OCI-LY1 (cell line): ENCODE results near the gene OTUB1.

Experiments used
- H2AFZ ChIP-seq: fragments of 200-600 bp; sonication (generic), shearing (Covaris generic); 2 replicates; pipeline ENCODE4 v1.6.0; 2014; ENCODE audit warnings: antibody characterized with exemption, mild to moderate bottlenecking, low read length
- H3F3A ChIP-seq: fragments of 200-600 bp; sonication (generic), shearing (Covaris generic); 2 replicates; pipeline ENCODE4 v1.6.0; 2014; ENCODE audit warnings: mild to moderate bottlenecking, antibody characterized with exemption, low read length, moderate library complexity; ENCODE audit not compliant: insufficient read depth
- H3K27ac ChIP-seq: fragments of 200-600 bp; sonication (generic); 2 replicates; pipeline ENCODE4 v1.5.1; 2014; ENCODE audit warnings: low read length, mixed run types, mild to moderate bottlenecking, low read depth; ENCODE audit not compliant: poor library complexity, severe bottlenecking
- H3K27me3 ChIP-seq: fragments of 200-600 bp; sonication (generic); 2 replicates; pipeline ENCODE4 v1.6.0; 2014; ENCODE audit warnings: antibody characterized with exemption, mild to moderate bottlenecking, low read length, moderate library complexity; ENCODE audit not compliant: insufficient read depth
- H3K36me3 ChIP-seq: fragments of 200-600 bp; sonication (generic); 2 replicates; pipeline ENCODE4 v1.6.1; 2014; ENCODE audit warnings: mild to moderate bottlenecking, antibody characterized with exemption, low read length, moderate library complexity, mixed read lengths; ENCODE audit not compliant: insufficient read depth
- H3K4me1 ChIP-seq: fragments of 200-600 bp; sonication (generic); 2 replicates; pipeline ENCODE4 v1.5.1; 2014; ENCODE audit warnings: mild to moderate bottlenecking, low read length, moderate library complexity; ENCODE audit not compliant: insufficient read depth, severe bottlenecking
- H3K4me2 ChIP-seq: fragments of 200-600 bp; sonication (generic), shearing (Covaris generic); 2 replicates; pipeline ENCODE4 v1.6.1; 2014; ENCODE audit warnings: low read length
- H3K4me3 ChIP-seq: fragments of 200-600 bp; sonication (generic); 2 replicates; pipeline ENCODE4 v1.5.1; 2014; ENCODE audit warnings: low read length, low read depth, mild to moderate bottlenecking, mixed read lengths; ENCODE audit not compliant: poor library complexity, severe bottlenecking
- H3K79me2 ChIP-seq: fragments of 200-600 bp; shearing (Covaris generic); 2 replicates; pipeline ENCODE4 v1.6.1; 2016; ENCODE audit warnings: mixed run types, low read length, mixed read lengths; ENCODE audit not compliant: insufficient read depth
- H3K9ac ChIP-seq: fragments of 200-600 bp; sonication (generic), shearing (Covaris generic); 2 replicates; pipeline ENCODE4 v1.6.1; 2014; ENCODE audit warnings: mild to moderate bottlenecking, low read length, mixed read lengths
- H3K9me2 ChIP-seq: fragments of 200-600 bp; sonication (generic), shearing (Covaris generic); 2 replicates; pipeline ENCODE4 v1.6.1; 2014; ENCODE audit warnings: low read depth, mild to moderate bottlenecking, low read length, mixed read lengths
- H3K9me3 ChIP-seq: fragments of 200-600 bp; shearing (Covaris generic); 2 replicates; pipeline ENCODE4 v1.6.1; 2014; ENCODE audit warnings: low read length, mixed read lengths
- H4K20me1 ChIP-seq: fragments of 200-600 bp; sonication (generic), shearing (Covaris generic); 2 replicates; pipeline ENCODE4 v1.6.0; 2016; ENCODE audit warnings: mild to moderate bottlenecking, low read length; ENCODE audit not compliant: insufficient read depth
- EZH2 ChIP-seq: fragments of 200-600 bp; sonication (generic), shearing (Covaris generic); IDR thresholded peaks from 2 replicates; pipeline ENCODE4 v1.8.0; 2017; ENCODE audit warnings: borderline replicate concordance, mixed run types, mild to moderate bottlenecking, antibody characterized with exemption, low read length, moderate library complexity, mixed read lengths
- TF ChIP-seq, protein P1 (sequence below): fragments of 200-600 bp; sonication (generic), shearing (Covaris generic); IDR thresholded peaks from 2 replicates; pipeline ENCODE4 v1.5.1; 2017; ENCODE audit warnings: mild to moderate bottlenecking, antibody characterized with exemption, low read length, moderate library complexity, mixed read lengths

Gene OTUB1

DNA sequence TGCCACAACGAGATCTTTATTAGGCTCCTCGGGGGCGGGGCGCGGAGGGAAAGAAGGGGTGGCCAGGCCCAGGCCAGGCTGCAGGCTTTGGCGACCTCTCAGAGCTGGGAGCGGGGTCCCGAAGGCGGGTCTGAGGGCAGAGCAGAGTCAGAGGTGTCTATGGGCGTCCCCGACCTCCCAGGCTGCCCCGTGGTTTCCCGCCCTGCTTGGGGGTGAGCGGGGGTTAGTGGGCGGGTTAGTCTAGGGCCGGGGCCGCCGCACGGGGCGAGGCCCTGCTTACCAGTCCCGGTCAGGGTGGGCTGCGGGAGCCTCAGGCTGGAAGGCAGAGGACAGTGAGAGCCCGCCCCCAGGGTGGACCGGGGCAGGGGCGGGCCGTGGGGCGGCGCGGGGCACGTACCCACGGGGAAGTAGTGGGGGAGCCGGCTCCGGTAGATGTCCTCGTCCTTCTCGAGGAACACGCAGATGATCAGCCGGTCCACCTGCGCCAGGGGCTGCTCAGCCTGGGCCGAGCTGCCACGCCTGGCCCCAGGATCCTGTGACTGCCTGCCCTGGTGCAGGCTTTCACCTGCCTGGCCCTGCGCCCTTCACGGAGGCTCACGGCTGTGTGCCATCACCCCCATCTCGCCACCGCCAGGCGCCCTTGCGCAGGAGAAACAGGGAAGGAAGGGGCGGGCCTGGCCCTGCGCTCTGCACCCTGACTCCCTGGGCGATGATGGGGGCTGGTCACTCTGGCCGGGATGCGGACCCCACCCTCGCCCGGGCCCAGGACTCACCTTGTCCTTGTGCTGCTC, 12.5 kb downstream of the OTUB1 start:
- Histone ChIP-seq H2AFZ (no peak overlapping the region), H3K4me2 (peak overlapping the region; percentile 21; the same call in 1 of the 2 replicates), H3K4me3 (peak overlapping the region; percentile 27), H3F3A (no peaks in the 10 kb centered on the region), H3K79me2 (no peaks in the 10 kb centered on the region), H3K36me3 (peaks cover 43% of the 10 kb centered on the region), H3K4me1 (peaks cover 21% of the 10 kb centered on the region), H3K27me3 (0 out of 2 replicates have a peak, but pooled peaks cover under 1% of the 10 kb centered on the region), H3K9me2 (no peaks in the 10 kb centered on the region), H4K20me1 (no peaks in the 10 kb centered on the region), H3K9me3 (no peaks in the 10 kb centered on the region), H3K9ac (no peak overlapping the region), H3K27ac (no peak overlapping the region)
- TF ChIP-seq EZH2 = no peak
- TF ChIP-seq, protein P1, sequence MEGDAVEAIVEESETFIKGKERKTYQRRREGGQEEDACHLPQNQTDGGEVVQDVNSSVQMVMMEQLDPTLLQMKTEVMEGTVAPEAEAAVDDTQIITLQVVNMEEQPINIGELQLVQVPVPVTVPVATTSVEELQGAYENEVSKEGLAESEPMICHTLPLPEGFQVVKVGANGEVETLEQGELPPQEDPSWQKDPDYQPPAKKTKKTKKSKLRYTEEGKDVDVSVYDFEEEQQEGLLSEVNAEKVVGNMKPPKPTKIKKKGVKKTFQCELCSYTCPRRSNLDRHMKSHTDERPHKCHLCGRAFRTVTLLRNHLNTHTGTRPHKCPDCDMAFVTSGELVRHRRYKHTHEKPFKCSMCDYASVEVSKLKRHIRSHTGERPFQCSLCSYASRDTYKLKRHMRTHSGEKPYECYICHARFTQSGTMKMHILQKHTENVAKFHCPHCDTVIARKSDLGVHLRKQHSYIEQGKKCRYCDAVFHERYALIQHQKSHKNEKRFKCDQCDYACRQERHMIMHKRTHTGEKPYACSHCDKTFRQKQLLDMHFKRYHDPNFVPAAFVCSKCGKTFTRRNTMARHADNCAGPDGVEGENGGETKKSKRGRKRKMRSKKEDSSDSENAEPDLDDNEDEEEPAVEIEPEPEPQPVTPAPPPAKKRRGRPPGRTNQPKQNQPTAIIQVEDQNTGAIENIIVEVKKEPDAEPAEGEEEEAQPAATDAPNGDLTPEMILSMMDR = peak; percentile 13; the same call in 1 of the 2 replicates

DNA sequence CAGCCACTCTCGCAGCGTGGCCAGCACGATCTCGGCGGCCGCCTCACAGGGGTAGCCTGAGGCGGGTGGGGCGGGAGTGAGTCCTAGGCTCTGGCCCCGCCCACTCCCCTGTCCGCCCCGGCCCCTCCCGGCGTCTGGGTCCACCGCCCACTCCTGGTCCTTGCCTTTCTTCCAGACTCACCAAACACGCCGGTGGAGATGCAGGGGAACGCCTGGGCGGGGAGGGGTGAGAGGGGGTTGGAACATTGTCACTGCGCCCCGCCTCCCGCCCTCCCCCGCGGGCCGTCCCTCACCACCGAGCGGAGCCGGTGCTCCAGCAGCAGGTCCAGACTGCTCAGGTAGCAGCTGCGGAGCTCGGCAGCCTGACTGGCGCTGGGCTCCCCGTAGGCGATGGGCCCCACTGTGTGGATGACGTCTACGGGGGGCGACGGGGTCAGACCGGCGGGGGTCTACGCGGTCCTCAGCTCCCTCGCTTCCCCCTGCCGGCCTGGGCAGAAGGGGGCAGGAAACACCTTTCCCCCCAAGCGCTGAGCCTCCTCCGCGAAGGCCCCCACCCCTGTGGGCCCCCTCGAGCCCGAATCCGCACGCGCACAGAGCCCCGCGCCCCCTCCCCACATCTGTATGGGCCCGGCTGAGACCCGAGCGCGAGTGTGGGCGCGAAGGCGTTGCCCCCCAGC, 13.2 kb downstream of the OTUB1 start:
- H3K27ac ChIP-seq = no peak overlapping the region
- no peak for TF ChIP-seq EZH2
- TF ChIP-seq, protein P1 = no peak
- no peaks in the 10 kb centered on the region for H3F3A ChIP-seq
- H3K36me3 ChIP-seq = peaks cover 39% of the 10 kb centered on the region
- H3K4me3 ChIP-seq = peak overlapping the region; percentile 27
- peaks cover 21% of the 10 kb centered on the region for H3K4me1 ChIP-seq
- no peak overlapping the region for H3K9ac ChIP-seq
- no peaks in the 10 kb centered on the region for H4K20me1 ChIP-seq
- no peaks in the 10 kb centered on the region for H3K9me2 ChIP-seq
- no peak overlapping the region for H2AFZ ChIP-seq
- H3K9me3 ChIP-seq = no peaks in the 10 kb centered on the region
- peak overlapping the region; percentile 21; the same call in 1 of the 2 replicates for H3K4me2 ChIP-seq
- H3K79me2 ChIP-seq = no peaks in the 10 kb centered on the region
- 0 out of 2 replicates have a peak, but pooled peaks cover 4% of the 10 kb centered on the region for H3K27me3 ChIP-seq

DNA sequence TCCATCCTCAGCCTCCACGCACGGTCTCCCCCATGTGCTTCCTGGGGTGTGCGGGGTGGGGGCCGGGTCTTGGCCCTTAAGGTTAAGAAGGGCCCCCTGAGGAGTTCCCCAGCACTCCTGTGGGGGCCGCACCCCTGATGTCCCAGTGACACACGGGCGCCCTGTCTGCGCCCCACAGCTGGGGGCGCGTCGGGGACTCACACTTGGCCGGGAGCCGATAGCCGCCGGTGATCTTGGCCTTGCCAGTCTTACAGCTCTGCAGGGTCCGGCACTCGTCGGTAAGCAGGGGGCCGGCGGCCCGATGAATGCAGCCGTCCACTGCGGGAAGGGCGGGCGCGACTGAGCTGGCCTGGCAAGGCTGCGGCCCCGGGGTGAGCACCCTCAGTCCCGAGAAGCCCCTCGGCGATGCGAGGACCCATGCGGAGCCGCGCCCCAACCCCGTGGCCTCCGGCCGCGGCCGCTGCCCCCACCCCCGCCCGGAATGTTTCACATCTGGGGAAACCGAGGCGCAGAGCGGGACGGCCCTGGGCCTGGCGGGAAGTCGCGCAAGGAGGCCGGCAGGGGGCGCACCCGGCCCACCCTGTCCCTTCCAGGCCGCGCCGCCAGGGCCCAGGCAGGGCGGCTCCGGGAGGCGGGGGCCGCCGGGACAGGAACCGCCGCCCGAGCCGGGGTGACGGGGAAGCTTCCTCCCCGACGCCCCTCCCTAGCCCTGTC, 13.9 kb downstream of the OTUB1 start:
- TF ChIP-seq EZH2 = no peak
- TF ChIP-seq, protein P1 = peak; percentile 72
- H3K27me3 ChIP-seq = 0 out of 2 replicates have a peak, but pooled peaks cover 4% of the 10 kb centered on the region
- no peaks in the 10 kb centered on the region for H3K9me2 ChIP-seq
- H3K9ac ChIP-seq = no peak overlapping the region
- peak overlapping the region; percentile 21 for H3K4me2 ChIP-seq
- no peak overlapping the region for H3K27ac ChIP-seq
- no peaks in the 10 kb centered on the region for H3K9me3 ChIP-seq
- peaks cover 32% of the 10 kb centered on the region for H3K36me3 ChIP-seq
- H3F3A ChIP-seq = no peaks in the 10 kb centered on the region
- peak overlapping the region; percentile 29 for H3K4me3 ChIP-seq
- H4K20me1 ChIP-seq = no peaks in the 10 kb centered on the region
- no peaks in the 10 kb centered on the region for H3K79me2 ChIP-seq
- peaks cover 21% of the 10 kb centered on the region for H3K4me1 ChIP-seq
- no peak overlapping the region for H2AFZ ChIP-seq
